ENCODE measurements around the gene HRC.
"Not testable (repeated sequence)": the region's sequence is repeated elsewhere in the genome, so short reads cannot be mapped to it uniquely, and the experiment has no call there.

The HRC gene

DNA sequence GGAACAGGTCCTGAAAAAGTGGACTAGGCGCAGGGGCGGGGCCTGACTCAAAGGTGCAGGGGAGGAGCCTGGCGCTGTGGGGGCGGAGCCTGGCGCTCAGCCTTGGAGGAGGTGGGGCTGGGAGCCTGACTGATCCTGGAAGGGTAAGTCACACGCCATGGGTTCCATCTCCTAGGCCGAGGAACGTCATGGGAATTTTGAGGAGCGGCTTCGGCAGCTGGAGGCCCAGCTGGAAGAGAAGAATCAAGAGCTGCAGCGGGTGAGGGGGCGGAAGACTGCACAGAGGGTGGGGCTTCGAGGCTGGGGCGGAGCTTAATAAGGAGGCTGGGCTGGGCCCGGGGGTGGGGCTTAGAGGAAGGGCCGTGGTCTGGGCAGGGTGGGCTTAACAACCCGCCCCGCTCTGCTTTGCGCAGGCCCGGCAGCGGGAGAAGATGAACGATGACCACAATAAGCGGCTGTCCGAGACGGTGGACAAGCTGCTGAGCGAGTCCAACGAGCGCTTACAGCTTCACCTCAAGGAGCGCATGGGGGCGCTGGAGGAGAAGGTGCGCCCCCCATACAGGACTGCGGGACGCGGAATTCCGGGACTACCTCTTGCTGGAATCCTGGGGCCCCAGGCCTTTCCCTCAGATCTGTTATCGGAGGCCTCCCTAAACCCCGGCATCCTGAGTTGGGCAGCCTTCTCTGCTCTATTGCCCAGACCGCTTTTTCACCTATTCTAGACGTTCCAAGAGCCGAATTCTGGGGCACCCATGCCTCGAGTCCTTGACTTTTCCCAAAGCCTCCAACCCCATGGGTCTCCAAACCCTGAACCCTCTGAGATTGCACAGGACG is 21.4 kb downstream of the HRC start:
- peak in 3 of 5 donors; percentile 44 to 58 (median 50) for DNase-seq

DNA sequence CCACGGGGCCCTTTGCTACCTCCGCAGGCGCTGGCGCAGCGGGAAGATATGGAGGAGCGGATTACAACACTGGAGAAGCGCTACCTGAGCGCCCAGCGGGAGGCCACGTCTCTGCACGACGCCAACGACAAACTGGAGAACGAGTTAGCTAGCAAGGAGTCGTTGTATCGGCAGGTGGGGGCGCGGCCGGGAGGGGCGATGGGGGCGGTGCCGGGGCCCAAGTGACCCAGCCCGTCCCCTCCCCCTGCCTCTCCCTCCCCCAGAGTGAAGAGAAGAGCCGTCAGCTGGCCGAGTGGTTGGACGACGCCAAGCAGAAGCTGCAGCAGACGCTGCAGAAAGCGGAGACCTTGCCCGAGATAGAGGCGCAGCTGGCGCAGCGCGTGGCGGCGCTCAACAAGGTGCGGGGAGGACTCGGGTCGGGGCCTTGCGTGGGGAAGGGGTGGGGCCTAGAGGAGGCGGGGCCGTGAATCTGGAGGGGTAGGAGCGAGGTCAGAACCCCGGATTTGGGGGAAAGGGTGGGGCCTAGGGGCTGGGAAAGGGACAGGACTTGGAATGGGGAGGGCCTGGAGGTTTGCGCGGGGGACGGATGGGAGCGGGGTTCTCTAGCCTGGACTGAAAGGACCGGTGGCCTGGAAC is 22.1 kb downstream of the HRC start:
- peak in 3 of 5 donors; percentile 31 to 51 (median 41) for DNase-seq

DNA sequence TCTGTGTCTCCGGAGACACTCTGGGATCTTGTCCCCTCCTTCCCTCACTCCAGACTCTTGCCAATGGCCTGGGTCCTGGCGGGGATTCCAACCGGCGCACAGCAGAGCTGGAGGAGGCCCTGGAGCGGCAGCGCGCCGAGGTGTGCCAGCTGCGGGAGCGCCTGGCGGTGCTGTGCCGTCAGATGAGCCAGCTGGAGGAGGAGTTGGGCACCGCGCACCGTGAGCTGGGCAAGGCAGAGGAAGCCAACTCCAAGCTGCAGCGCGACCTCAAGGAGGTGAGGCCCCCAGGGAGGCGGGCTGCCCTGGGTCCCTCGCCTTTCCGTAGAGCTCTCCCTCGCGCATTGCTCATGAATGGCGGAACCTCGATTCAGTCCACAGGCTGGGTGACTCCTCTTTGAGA is 24.9 kb downstream of the HRC start:
- DNase-seq = no peak

DNA sequence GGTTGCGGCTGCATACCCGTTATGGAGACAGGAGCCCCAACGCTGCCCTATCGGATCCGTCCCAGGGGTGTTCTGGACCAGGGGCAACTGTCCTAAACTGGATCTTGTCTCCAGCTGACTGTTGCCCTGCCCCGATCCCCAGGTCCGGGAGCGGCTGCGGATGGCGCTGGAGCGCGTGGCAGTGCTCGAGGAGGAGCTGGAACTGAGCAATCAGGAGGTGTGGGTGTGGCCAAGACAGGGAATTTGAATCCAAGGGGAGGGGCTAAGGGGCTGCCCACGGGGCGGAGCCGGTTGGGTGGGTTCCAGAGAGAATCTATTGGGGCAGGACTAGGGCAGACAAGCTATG is 26.0 kb downstream of the HRC start:
- DNase-seq = no peak

DNA sequence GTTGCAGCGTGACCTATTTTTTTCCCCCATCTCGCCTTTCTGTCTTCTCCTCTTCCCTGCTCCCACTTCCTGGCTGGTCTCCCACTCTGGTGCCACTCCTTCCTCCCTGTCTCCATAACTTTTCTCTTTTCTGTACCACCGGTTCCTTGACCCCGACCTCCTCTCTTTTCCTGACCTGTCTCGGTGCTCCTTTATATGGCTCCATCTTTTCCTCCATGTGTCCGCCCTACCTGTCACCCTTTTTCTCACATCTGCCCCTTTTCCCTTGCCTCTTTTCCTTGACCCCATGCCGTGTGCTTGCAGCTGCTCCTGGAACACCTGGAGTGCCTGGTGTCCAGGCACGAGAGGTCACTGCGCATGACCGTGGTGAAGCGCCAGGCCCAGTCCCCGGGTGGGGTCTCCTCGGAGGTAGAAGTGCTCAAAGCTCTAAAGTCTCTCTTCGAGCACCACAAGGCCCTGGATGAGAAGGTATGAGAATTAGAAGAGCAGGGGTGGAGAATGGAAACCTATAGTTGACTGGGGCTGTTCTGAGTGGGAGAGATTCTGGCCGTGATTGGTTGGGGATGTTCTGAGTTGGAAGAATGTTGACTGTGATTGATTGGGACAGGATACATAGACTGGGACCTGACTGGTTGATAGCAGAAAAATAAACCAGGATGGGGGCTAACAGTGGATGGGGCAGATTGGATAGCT is 26.5 kb downstream of the HRC start:
- DNase-seq = no peak

DNA sequence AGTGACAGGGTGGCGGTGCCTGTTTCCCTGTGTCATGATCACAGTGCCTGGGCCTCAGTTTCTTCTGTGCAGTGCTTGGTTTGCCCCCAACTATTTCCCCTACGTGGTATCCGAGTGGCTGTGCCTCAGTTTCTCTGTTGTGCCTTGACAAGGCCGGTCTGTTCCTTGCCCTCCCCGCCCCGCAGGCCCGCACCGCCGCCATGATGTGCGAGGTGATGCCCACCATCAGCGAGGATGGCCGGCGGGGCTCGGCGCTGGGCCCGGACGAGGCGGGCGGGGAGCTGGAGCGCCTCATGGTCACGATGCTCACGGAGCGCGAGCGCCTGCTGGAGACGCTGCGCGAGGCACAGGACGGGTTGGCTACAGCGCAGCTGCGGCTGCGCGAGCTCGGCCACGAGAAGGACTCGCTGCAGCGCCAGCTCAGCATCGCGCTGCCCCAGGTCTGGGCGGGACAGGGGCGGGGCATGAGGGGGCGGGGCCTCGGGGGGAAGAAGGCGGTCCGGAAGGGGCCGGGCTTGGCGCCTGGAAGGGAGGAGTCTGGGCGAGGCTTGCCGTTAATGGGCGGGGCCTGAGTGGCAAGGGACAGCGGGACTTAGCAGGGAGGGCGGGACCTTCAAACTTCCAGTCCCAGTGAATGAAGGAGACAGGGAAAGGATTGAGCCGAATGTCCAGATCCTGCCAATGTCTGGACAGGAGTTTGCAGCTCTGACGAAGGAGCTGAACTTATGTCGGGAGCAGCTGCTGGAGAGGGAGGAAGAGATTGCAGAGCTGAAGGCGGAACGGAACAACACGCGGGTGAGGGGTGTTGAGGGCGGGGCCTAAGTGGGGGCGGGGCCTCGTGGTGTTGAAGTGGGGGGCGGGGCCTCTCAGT is 27.3 kb downstream of the HRC start:
- peak; percentile 89 to 96 (median 93) for DNase-seq

DNA sequence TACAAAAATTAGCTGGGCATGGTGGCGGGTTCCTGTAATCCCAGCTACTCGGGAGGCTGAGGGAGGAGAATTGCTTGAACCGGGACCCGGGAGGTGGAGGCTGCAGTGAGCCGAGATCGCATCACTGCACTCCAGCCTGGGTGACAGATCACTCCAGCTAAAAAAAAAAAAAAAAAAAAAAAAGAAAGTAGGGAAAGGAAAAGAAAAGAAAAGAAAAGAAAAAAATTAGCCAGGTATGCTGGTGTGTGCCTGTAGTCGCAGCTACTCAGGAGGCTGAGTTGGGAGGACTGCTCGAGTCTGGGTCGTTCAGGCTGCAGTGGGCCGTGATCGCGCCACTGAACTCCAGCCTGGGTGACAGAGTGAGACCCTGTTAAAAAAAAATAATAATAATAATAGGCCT is 28.0 kb downstream of the HRC start:
- not testable (repeated sequence) for DNase-seq

DNA sequence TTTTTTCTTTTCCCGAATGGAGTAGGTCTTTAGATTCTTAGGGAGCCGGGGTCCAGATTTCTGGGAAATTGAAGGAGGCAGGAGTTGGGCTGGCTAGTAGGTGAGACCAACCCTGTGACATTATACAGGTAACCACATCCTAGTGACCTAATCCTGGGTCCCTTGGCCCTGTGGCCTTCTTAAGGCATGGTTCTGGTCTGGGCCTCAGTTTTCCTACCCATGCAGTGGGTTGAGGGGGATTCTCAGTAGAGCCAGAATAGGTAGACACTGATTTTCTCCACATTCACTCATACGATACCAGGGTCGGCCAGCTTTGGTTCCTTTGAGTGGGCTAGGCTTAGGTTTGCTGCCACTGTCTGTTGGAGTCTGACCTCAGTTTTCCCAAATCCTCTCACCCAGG is 28.6 kb downstream of the HRC start:
- DNase-seq = no peak

DNA sequence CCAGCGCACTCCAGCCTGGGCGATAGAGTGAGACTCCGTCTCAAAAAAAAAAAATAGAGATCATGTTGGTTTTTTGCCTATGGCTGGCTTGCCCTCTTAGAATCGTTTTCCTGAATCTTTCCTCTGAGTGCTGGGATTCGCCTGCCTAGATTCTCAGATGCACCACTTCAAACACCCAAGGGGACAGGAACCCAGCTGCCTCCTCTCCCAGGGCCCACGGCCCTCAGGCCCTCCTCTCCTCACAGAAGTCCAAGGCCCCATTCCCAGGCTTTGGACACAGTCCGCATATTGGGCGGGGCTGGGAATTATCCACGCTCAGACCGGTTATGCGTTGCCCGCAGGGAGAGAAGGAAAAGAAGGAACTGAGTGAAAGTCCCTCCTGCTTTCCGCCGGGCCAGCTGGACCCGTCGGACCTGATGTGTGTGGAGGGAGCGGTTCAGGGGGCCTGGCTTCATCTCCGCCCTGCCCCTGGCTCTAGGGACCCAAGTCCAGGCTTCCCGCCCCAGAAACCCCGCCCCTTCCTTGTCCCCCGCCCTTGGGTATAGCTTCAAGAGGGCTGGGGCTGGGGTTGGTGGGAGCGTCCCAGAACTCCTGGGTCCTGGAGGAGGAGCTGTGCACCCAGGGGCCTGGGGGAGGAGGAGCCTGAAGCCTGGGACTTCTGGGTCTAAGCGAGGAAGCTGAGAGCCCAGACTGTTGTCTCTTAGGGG is 30.0 kb downstream of the HRC start:
- no peak for DNase-seq

DNA sequence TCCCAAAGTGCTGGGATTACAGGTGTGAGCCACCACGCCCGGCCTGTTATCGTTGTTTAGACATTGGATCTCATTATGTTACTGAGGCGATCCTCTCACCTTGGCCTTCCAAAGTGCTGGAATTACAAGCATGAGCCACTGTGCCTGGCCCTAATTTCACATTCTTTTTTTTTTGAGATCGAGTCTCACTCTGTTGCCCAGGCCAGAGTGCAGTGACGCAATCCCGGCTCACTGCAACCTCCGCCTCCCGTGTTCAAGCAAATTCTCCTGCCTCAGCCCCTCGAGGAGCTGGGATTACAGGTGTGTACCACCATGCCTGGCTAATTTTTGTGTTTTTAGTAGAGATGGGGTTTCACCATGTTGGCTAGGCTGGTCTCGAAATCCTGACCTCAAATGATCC is 31.9 kb downstream of the HRC start:
- DNase-seq = not testable (repeated sequence)

DNA sequence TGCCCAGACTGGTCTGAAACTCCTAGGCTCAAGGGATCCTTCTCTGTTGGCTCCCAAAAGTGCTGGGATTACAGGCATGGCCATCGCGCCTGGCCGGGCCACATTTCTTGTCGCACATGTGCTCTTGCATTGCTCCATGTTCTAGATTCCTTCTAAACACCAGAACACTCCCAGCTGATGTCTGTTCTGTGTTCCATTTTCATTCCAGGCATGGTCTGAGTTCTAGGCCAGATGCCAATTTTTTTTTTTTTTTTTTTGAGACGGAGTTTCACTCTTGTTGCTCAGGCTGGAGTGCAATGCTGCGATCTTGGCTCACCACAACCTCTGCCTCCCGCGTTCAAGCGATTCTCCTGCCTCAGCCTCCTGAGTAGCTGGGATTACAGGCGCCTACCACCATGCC is 33.4 kb downstream of the HRC start:
- DNase-seq = not testable (repeated sequence)

DNA sequence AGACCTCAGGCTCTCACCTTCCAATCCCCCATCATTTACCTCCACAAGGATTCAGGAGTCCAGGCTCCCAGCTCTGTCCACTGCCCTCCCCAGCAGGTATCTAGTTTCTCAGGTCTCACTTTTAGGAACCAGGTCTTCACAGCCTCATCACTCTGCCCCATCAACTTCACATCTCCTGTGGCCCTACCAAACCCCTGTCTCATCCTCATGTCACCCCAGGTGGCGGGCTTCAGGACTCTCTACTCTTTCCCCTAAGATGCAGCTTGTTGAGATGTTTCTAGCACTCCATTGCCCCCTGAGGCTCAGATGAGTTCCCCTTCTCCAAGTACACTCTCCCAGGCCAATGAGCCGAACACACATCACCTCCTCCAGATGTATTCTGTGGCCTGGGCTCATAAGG is 34.3 kb downstream of the HRC start:
- DNase-seq = no peak

DNA sequence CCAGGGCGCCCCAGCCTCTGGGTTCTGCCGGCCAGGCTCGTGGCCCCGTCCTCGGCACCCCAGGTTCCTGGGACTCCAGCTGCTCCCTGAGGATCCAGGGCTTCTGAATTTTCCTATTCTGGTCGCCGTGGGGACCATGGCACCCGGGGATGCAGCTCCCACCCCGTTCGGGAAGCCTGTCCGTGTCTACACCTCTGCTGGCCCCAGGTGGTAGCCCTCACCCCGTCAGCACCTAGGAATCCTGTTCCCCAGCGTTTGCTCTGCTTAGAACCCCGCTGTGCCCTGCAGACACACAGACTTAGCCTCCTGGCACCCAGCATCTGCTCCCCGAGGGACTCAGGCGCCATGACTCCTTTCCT is 34.9 kb downstream of the HRC start:
- no peak for DNase-seq

DNA sequence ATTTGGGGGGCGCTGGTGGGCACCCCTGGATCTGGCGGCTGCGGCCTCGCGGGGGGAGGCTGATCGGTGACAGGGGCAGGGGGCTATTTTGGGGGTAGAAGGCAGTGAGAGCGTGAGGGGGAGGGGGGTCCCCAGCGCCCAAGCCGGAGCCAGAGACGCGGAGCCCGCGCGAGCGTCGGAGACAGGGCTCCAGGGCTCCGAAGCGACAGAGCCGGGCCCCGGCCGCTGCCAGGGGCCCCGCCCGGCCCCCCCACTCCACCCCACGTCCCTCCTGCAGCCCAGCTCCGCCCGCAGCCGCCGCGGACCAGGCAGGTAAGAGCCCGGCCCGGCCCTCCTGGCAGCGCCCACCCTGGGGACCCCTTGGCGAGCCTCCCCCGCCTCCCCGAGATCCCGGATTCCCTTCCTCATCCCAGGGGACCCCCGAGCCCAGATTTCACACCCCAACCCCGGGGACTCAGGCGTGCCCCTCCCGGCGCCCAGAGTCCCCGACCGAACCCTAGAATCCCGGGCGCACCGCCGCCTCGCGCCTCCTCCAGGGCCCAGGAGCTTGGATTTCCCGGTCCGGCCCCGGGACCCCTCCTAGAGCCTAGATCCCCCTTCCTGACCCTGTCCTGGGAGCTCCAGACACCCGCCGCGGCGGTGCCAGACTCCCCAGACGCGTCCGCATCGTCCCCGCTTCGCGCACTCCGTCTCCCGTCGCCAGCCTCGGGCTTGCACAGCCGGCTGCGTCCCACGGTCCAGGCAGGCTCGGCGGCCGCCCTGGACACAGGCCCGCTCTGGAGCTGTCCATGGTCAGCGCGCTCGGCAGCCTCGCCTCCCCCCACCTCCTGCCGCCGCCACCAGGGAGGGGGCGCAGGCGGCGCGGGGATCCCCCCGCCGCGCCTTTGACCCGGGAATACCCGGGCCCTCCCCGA is 35.5 kb downstream of the HRC start, which contains the start of gene PPFIA3:
PPFIA3 (plus strand) TSS at position 134 of the 914 bp plus-strand sequence. CDS start 8,330 bp downstream, outside the sequence.
- peak in 1 of 5 donors; percentile 19 for DNase-seq

DNA sequence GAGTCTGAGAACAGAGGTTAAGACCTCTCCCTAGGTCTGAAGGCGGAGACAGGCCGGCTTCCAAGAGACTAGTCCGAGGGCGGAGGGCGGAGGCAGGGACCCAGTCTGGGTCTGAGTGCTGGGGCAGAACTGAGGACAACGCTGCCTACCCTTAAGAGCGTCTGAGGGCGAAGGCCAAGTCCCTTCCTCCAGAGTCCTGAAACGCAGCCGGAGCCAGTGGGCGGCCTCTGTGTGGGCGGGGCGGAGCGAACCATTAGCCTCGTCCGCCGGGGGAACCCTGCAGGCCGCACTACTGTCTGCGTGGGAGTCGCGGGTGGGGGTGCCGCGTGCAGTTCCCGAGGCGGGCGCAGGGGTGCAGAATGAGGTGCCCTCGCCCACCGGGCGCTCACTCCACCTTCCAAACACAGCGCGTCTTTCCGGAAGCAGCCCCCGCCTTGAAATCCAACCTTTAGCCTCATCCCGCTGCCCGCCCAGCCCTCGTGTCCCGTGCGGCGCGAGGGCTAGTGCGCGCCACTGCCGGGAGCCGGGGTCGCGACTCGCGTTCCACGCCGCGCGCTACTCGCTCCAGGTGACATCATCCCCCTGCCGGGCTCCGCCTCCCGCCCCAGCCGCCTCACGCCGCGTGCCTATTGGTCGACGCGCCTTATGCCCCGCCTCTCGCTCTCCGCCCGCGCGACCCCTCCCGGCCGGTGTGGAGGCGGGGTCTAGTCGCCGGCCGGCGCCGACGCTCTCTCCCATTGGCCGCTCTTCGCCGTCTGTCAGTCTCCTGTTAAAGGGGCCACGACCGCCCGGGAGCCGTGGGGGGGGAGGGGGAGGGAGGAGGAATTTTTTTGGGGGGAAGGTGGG is 36.4 kb downstream of the HRC start, which contains the start of gene C19orf73:
C19orf73 (minus strand) TSS at position 579 of the 846 bp plus-strand sequence; CDS start at position 458, 121 bp downstream.
- DNase-seq = peak; percentile 92 to 96 (median 94)

DNA sequence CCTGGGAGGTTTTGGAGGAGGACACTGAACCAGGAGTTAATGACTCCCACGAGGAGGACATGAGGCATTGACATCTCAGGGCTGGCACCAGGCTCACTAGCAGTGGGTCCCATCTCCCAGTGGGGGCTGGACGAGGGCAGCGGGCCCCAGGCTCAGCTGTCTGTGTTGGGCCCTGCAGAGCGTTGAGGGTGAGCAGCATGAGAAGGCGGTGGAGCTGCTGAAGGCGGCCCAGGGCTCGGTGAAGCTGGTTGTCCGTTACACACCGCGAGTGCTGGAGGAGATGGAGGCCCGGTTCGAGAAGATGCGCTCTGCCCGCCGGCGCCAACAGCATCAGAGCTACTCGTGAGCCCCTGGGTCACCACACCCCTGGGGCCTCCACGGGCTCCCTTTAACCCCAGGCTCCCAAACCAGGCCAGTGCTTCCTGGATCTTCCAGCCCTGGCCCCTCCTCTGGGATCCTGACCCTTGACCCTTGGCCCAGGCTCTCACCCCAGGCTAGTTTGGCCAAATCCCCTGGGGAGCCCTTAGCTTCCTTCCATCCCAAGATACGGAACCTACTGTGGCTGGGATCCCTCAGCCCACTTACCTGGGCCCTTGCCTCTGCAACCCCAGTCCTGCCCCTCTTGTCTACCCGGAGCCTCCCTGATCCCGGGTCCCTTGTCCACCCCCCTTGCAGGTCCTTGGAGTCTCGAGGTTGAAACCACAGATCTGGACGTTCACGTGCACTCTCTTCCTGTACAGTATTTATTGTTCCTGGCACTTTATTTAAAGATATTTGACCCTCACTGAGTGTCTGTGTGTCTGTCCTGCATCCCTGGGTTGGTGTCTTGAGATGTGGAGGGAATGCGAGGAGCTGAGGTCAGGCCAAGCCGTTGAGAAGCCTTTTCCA is 37.3 kb downstream of the HRC start:
- DNase-seq = no peak

DNA sequence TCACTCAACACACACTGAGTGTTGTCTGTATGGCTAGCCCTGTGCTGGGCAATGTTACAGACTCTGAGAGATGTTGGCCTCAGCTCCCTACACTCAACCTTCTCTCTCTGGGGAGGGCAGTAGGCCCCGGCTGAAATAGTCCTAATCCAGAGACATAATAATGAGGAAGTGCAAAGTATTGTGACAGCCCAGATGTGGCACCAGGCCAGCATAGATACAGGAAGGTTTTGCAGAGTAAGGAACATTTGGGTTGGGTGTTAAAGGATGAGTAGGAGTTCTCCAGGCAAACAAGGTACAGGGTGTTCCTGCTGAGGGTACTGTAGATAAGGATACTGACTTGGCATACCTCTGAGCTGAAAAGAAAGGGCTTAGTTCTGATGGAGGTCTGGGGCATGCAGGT is 38.7 kb downstream of the HRC start:
- no peak for DNase-seq

DNA sequence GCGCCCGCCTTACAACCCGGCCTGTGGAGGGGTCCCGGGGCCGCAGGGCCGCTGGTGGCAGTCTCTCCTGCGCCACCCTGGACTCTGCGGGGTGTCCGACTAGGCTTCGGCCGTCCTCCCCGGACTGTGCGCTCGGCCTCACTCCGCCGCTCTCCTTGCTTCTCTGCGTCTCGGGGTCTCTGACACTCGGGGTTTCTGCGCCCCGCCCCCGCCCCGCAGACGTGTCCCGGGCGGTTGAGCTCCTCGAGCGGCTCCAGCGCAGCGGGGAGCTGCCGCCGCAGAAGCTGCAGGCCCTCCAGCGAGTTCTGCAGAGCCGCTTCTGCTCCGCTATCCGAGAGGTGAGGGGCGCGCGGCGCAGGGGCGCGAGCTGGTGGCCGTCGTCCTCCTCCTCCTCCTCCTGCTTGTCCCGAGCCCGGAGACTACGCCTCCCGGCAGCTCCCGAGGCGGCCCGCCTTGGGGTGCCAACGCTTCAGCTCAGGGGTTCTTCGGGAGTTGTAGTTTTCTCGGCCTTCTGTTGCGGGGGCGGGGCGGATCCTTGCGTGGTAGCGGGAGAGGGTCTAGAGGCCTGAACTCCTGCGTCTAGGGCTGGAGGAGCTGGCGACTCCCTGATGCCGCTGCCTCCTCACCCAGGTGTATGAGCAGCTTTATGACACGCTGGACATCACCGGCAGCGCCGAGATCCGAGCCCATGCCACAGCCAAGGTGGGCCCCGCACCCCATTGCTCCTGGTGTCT is 40.4 kb downstream of the HRC start:
- peak in 2 of 5 donors; percentile 29 to 51 for DNase-seq

All from T-helper 1 cell (primary cell).